SJCRH30 (cell line): ENCODE data around the gene BLNK. TPM values are rescaled to one million over a fixed set of nuclear protein-coding genes. Genes with fewer than 3 reads are reported as not detected.

Source experiments
- DNase-seq, 2 experiments: peaks; one replicate each; pipeline ENCODE4 v3.0.0-alpha.2; 2015 to 2020
- H3K27ac ChIP-seq: fragments of 250-450 bp; sonication (Bioruptor Pico); 2 replicates; pipeline ENCODE4 v1.5.1; 2020; ENCODE audit warnings: mild to moderate bottlenecking, moderate library complexity
- H3K27me3 ChIP-seq: fragments of 250-450 bp; sonication (Bioruptor Pico); 2 replicates; pipeline ENCODE4 v1.5.1; 2020; ENCODE audit warnings: mild to moderate bottlenecking, moderate library complexity
- H3K36me3 ChIP-seq: fragments of 250-450 bp; sonication (Bioruptor Pico); 2 replicates; pipeline ENCODE4 v1.5.1; 2020; ENCODE audit warnings: mild to moderate bottlenecking, moderate library complexity
- H3K4me1 ChIP-seq: fragments of 250-450 bp; sonication (Bioruptor Pico); 2 replicates; pipeline ENCODE4 v1.5.1; 2020; ENCODE audit warnings: mild to moderate bottlenecking, moderate library complexity
- H3K4me3 ChIP-seq: fragments of 250-450 bp; sonication (Bioruptor Pico); 2 replicates; pipeline ENCODE4 v1.5.1; 2020; ENCODE audit warnings: mild to moderate bottlenecking, moderate library complexity
- H3K9me3 ChIP-seq: fragments of 250-450 bp; sonication (Bioruptor Pico); replicated peaks from 2 replicates; pipeline ENCODE4 v1.5.1; 2020; ENCODE audit warnings: mild to moderate bottlenecking, moderate library complexity
- total RNA-seq: library from RNA; depleted of rRNA; stranded (reverse); fragments of >200 nt; shearing (Covaris generic); gene quantifications from 2 replicates; pipeline ENCODE4 v1.2.3, GENCODE V29; 2014

Gene BLNK
- total RNA-seq, 1 experiment from 2014 or later, result not detected

- H3K9me3 ChIP-seq, result no peaks in the 10 kb centered on the region
- DNase-seq, result no peak
- H3K27ac ChIP-seq, result no peak overlapping the region
Measured at GRCh38 chr10:96259150-96259549, 12.2 kb downstream of the BLNK start.

GRCh38 chr10:96257944-96258343 is 13.4 kb downstream of the BLNK start:
- H3K27ac ChIP-seq, result no peak overlapping the region
- no peaks in the 10 kb centered on the region for H3K9me3 ChIP-seq
- no peaks in the 10 kb centered on the region for H3K4me1 ChIP-seq
- no peaks in the 10 kb centered on the region for H3K27me3 ChIP-seq
- no peaks in the 10 kb centered on the region for H3K36me3 ChIP-seq
- DNase-seq, result no peak
- no peak overlapping the region for H3K4me3 ChIP-seq

More at GRCh38 chr10:96259150-96259549, 12.2 kb downstream of the BLNK start:
- H3K27me3 ChIP-seq, result no peaks in the 10 kb centered on the region
- no peaks in the 10 kb centered on the region for H3K4me1 ChIP-seq
- H3K4me3 ChIP-seq, result no peak overlapping the region
- H3K36me3 ChIP-seq, result no peaks in the 10 kb centered on the region

- Histone ChIP-seq H3K27ac (no peak overlapping the region), H3K9me3 (no peaks in the 10 kb centered on the region), H3K36me3 (no peaks in the 10 kb centered on the region), H3K4me1 (no peaks in the 10 kb centered on the region), H3K4me3 (no peak overlapping the region), H3K27me3 (no peaks in the 10 kb centered on the region)
- peak in 1 of 2 experiments; percentile 15 for DNase-seq
Measured at GRCh38 chr10:96255549-96256333, 15.6 kb downstream of the BLNK start.

DNA sequence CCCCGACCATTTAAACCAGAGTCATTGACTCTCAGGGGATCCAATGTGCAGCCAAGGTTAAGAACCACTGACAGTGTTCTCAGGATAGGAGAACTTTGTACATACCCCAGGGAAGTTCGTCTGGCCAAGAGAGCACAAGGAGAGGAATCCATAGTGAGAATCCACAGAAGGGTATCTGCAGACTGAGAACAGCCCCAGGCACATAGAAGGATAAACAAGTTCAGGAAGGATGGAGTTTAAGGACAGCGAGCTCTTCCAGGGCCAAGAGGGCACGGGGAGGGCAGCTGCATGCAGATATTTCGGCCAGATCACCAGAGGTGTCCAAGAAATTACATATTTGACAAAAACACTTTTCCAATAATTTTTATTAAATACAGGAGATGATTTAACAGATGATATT is 16.4 kb downstream of the BLNK start:
- Histone ChIP-seq H3K9me3 (no peaks in the 10 kb centered on the region), H3K27me3 (no peaks in the 10 kb centered on the region), H3K36me3 (no peaks in the 10 kb centered on the region), H3K27ac (no peak overlapping the region), H3K4me1 (no peaks in the 10 kb centered on the region), H3K4me3 (no peak overlapping the region)
- no peak for DNase-seq

DNA sequence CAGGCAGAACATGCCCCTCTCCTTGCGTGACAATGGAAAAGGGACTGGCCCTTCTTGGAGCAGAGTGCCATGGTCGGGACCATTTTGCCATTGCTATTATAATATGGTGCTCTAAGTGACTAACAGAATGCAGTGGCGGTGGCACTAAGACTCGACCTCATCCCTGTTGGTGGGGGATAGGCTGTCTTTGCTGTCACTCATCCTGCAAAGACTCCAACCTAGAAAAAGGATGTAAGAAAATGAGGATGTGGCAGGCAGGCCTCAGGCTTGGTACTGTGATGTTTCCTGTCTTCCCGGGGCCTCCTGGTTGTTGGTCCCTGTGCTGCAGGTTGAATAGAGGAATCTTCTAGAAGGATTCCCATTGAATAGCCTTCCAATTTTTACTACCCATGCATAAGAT is 18.6 kb downstream of the BLNK start:
- Histone ChIP-seq H3K27ac (no peak overlapping the region), H3K4me1 (no peaks in the 10 kb centered on the region)

DNA sequence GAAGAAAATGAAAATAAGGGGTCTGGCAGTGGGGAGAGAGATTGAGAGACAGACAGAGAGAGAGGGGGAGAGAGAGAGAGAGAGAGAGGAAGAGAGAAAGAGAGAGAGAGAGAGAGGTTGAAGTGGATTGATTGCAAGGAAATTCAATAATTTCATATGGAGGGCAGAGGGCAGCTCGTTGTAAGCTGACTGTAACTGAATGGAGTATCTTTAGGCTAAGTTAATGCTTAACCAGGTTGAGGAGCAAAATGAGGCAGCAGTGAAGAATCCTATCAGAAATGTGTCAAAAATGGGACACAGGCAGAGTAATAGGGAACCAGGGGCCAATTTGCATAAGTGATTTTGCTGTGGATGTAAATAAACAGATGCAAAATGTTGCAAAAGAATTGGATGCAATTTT is 21.0 kb downstream of the BLNK start:
- Histone ChIP-seq H3K4me1 (no peaks in the 10 kb centered on the region), H3K4me3 (no peak overlapping the region), H3K27ac (no peak overlapping the region), H3K36me3 (no peaks in the 10 kb centered on the region), H3K27me3 (no peaks in the 10 kb centered on the region), H3K9me3 (no peaks in the 10 kb centered on the region)
- DNase-seq, result no peak

More for the DNA sequence above, 18.6 kb downstream of the BLNK start:
- no peaks in the 10 kb centered on the region for H3K27me3 ChIP-seq
- no peak overlapping the region for H3K4me3 ChIP-seq
- no peaks in the 10 kb centered on the region for H3K9me3 ChIP-seq
- no peak for DNase-seq
- no peaks in the 10 kb centered on the region for H3K36me3 ChIP-seq

- no peaks in the 10 kb centered on the region for H3K36me3 ChIP-seq
- H3K27me3 ChIP-seq, result no peaks in the 10 kb centered on the region
- no peak overlapping the region for H3K4me3 ChIP-seq
- no peaks in the 10 kb centered on the region for H3K4me1 ChIP-seq
- no peaks in the 10 kb centered on the region for H3K9me3 ChIP-seq
- DNase-seq, result no peak
- H3K27ac ChIP-seq, result no peak overlapping the region
Measured at GRCh38 chr10:96249264-96249663, 22.1 kb downstream of the BLNK start.

GRCh38 chr10:96244354-96244753 is 27.0 kb downstream of the BLNK start:
- DNase-seq, result peak; percentile 12 to 22
- H3K27ac ChIP-seq, result no peak overlapping the region
- no peaks in the 10 kb centered on the region for H3K4me1 ChIP-seq
- no peaks in the 10 kb centered on the region for H3K27me3 ChIP-seq
- no peak overlapping the region for H3K4me3 ChIP-seq
- no peaks in the 10 kb centered on the region for H3K36me3 ChIP-seq
- H3K9me3 ChIP-seq, result no peaks in the 10 kb centered on the region

- Histone ChIP-seq H3K27ac (no peak overlapping the region), H3K9me3 (no peaks in the 10 kb centered on the region)
Measured at GRCh38 chr10:96243296-96243695, 28.1 kb downstream of the BLNK start.

DNA sequence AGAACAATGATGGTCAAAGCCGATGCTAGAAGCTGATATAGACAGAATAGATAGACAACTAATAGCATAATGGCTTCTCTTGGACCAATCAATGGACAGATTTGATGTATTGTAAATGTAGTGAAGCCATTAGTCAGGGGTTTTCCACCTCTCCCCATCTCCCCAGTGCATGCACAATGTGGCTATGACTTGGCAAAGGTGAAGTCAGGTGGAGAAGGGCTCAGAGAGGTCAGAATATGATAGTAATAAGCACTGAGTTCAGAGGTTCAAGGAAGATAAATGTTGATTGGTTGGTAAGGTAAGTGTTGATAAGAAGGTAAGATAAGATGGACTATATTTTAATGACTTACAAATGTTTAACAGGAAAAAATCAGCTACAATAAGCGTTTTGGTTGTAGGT is 28.5 kb downstream of the BLNK start:
- H3K4me1 ChIP-seq, result no peaks in the 10 kb centered on the region

More at GRCh38 chr10:96243296-96243695, 28.1 kb downstream of the BLNK start:
- Histone ChIP-seq H3K36me3 (no peaks in the 10 kb centered on the region), H3K4me1 (no peaks in the 10 kb centered on the region), H3K27me3 (no peaks in the 10 kb centered on the region), H3K4me3 (no peak overlapping the region)
- no peak for DNase-seq

DNA sequence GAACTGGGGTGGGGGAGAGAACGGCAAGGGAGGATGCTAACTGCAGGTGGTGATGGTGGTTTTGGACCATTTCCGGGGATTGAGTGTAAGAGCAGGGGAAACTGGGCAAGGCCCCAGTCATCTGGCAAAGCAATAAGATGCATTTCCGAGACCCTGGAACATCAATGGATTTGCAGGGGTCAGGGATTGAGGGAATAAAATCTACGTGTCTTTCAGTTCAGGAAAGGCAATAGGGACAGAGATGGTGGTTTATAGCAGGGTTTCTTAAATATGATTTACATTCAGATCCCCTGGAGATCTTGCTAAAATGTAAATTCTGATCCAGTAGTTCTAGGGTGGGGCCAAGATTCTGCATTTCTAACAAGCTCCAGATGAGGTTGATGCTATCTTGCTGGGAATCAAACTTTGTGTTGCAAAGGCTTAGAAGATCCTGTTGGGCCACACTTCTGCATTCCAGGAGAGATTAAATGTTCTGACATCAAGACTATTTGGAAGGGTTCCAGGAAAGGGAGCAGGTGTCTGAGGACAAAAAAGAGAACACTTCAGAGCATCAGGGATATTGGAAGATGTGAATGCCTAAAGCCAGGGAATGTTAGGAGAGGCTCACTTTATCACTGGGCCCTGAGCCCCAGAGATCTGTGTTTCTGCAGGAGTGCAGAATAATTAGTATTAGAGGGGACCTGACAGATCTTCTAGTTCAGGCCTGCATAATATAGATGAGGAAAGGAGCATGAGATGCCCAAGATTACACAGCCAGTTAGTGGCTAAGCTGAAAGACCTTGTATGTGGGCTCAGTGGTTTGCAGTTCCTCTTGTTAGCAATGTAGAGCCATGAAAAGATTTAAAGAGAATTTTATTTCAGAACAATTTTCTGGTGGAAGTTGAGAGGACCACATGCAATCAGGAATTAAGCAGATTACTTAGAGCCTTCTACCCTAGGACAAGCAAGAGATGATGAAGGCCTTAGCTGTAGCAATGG is 32.4 kb downstream of the BLNK start:
- H3K27ac ChIP-seq, result no peak overlapping the region
- H3K9me3 ChIP-seq, result no peaks in the 10 kb centered on the region
- no peaks in the 10 kb centered on the region for H3K4me1 ChIP-seq
- H3K27me3 ChIP-seq, result no peaks in the 10 kb centered on the region
- no peak for DNase-seq
- H3K36me3 ChIP-seq, result no peaks in the 10 kb centered on the region
- no peak overlapping the region for H3K4me3 ChIP-seq

More for the DNA sequence above, 28.5 kb downstream of the BLNK start:
- no peak for DNase-seq
- H3K4me3 ChIP-seq, result no peak overlapping the region
- H3K27me3 ChIP-seq, result no peaks in the 10 kb centered on the region
- H3K36me3 ChIP-seq, result no peaks in the 10 kb centered on the region
- no peak overlapping the region for H3K27ac ChIP-seq
- H3K9me3 ChIP-seq, result no peaks in the 10 kb centered on the region

GRCh38 chr10:96236876-96237275 is 34.5 kb downstream of the BLNK start:
- Histone ChIP-seq H3K36me3 (no peaks in the 10 kb centered on the region), H3K9me3 (no peaks in the 10 kb centered on the region)
- DNase-seq, result no peak

DNA sequence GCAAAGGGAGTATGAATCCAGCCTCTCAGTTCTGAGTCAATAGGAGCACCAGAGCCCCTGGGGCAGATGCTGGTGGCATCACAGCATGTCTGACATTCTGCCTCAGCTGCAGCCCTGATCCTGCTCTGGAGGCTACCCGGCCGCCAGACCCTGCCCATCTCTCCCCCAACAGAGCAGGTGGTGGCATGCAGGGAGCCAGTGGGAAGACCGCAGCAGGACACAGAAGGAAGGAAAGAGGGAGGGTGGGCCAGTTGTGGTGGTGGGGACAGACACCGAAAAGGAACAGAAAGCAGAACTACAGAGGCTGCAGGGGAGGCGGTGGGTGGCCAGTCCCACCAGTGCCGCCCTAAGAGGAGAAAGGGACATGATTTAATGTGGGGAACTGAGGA is 35.3 kb downstream of the BLNK start:
- Histone ChIP-seq H3K27ac (no peak overlapping the region), H3K4me3 (no peak overlapping the region), H3K9me3 (no peaks in the 10 kb centered on the region), H3K4me1 (no peaks in the 10 kb centered on the region), H3K36me3 (no peaks in the 10 kb centered on the region), H3K27me3 (no peaks in the 10 kb centered on the region)
- no peak for DNase-seq

More at GRCh38 chr10:96236876-96237275, 34.5 kb downstream of the BLNK start:
- Histone ChIP-seq H3K4me3 (no peak overlapping the region), H3K27ac (no peak overlapping the region), H3K27me3 (no peaks in the 10 kb centered on the region), H3K4me1 (no peaks in the 10 kb centered on the region)

GRCh38 chr10:96235326-96236089 is 35.9 kb downstream of the BLNK start:
- Histone ChIP-seq H3K4me3 (no peak overlapping the region), H3K27ac (no peak overlapping the region), H3K27me3 (no peaks in the 10 kb centered on the region), H3K4me1 (no peaks in the 10 kb centered on the region), H3K36me3 (no peaks in the 10 kb centered on the region), H3K9me3 (no peaks in the 10 kb centered on the region)
- DNase-seq, result no peak
